ENCODE data around the gene HP. TPM values are rescaled to one million over a fixed set of nuclear protein-coding genes. Genes with fewer than 3 reads are reported as not detected.
A peak's percentile ranks its signal among the peaks of the same experiment; 100 is the strongest.

Gene HP
- total and polyA plus RNA-seq, 2 of the 13 experiments (the other 11 are each of a cell fraction or from before 2014, with no cell fraction given), result 387 to 524 TPM

DNA sequence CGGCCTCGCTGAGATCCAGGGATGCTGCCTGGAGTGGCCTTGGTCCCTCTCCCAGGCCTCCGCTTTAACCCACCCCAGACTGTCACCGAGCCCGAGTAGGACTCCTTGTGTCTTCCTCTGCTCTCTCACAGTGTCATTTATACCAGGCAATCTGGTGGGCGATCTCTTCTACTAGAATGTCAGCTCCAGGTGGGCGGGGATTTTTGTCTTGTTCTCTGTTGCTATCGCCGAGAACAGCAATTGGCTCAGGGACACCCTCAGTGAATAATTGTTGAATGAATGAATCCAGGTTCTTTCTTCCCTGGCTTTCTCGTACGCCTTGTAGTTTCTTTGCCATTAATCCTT lies 39.9 kb downstream of the HP start:
- peak overlapping the region; percentile 92 for H3K9ac ChIP-seq (ENCODE audit: insufficient read depth, low read depth, low read length)
- peaks cover 54% of the 10 kb centered on the region for H3K4me1 ChIP-seq (ENCODE audit: insufficient read depth, low read length)
- WGBS (ENCODE audit: low lambda C conversion rate), result 0% methylated on average over 11 of the region's 11 CpGs
- BruUV-seq (replicated peaks), result TSS peak; percentile 69
- peaks cover 0 to 4% of the 10 kb centered on the region in 2 experiments; a peak in 1 of 5 replicates for H3K27me3 ChIP-seq (ENCODE audit: control insufficient read depth in 1 of 2, insufficient read depth in 2 of 2, low read length in 2 of 2)
- no peak for FAIRE-seq
- H4K20me1 ChIP-seq (ENCODE audit: insufficient read depth, low read length), result no peaks in the 10 kb centered on the region; the same call in none of the 2 replicates
- no peak for DNase-seq (ENCODE audit: low spot score)
- ATAC-seq, result peak; percentile 22
- ChIA-PET CTCF (ENCODE audit: low intra/inter-chr PET ratio, low total read pairs) (no interaction called here), POLR2A (interaction anchor here (0.6 to 4.7 kb wide), 16 partner anchors 10 to 285 kb away, joined by 3 to 51 read pairs (median 6); partner anchors contain the start of genes AP1G1, HP, HPR and IST1)
- no peak overlapping the region for H2AFZ ChIP-seq (ENCODE audit: low read length)
- peak overlapping the region; percentile 91 for H3K4me2 ChIP-seq (ENCODE audit: low read depth, low read length)
- peaks cover 75% of the 10 kb centered on the region for H3K79me2 ChIP-seq (ENCODE audit: insufficient read depth, low read length)
- no peaks in the 10 kb centered on the region for H3K9me3 ChIP-seq (ENCODE audit: low read length)
- peaks cover 23 to 46% of the 10 kb centered on the region in 2 experiments for H3K36me3 ChIP-seq (replicated peaks in 1 of 2; ENCODE audit: control insufficient read depth in 1 of 2, insufficient read depth in 2 of 2, low read length in 2 of 2)
- in situ Hi-C loops (cut with HindIII; ENCODE audit: extremely low pct_ligation_motif_present, low pct_unique_long_range_greater_than_20kb), result no loop called here
- H3K4me3 ChIP-seq (replicated peaks in 1 of 3; ENCODE audit: insufficient read depth in 1 of 3, low read depth in 2 of 3, low read length in 3 of 3), result peak overlapping the region; percentile 98 to 100 (median 98)
- H3K27ac ChIP-seq (ENCODE audit: extremely low read length, insufficient read depth, low read length), result peak overlapping the region; percentile 88
- intact Hi-C loops (cut with micrococcal nuclease; ENCODE audit: unreplicated experiment), result no loop called here
- TF ChIP-seq ZNF280B (CRISPR knock-in tag; IDR thresholded peaks at IDR 0.05; ENCODE audit: borderline replicate concordance) (no peak), ZNF567 (CRISPR knock-in tag; IDR thresholded peaks at IDR 0.05; ENCODE audit: borderline replicate concordance) (0 out of 2 replicates have a peak, but pooled peaks have one; percentile 3), SRY (CRISPR knock-in tag; IDR thresholded peaks at IDR 0.05) (peak; percentile 3; the same call in 1 of the 2 replicates), CC2D1A (CRISPR knock-in tag; IDR thresholded peaks at IDR 0.05) (no peak)
- TF ChIP-seq, protein P1, sequence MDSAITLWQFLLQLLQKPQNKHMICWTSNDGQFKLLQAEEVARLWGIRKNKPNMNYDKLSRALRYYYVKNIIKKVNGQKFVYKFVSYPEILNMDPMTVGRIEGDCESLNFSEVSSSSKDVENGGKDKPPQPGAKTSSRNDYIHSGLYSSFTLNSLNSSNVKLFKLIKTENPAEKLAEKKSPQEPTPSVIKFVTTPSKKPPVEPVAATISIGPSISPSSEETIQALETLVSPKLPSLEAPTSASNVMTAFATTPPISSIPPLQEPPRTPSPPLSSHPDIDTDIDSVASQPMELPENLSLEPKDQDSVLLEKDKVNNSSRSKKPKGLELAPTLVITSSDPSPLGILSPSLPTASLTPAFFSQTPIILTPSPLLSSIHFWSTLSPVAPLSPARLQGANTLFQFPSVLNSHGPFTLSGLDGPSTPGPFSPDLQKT (CRISPR knock-in tag; IDR thresholded peaks at IDR 0.05; ENCODE audit: borderline replicate concordance), result 0 out of 2 replicates have a peak, but pooled peaks have one; percentile 56
- TF ChIP-seq, protein P2, sequence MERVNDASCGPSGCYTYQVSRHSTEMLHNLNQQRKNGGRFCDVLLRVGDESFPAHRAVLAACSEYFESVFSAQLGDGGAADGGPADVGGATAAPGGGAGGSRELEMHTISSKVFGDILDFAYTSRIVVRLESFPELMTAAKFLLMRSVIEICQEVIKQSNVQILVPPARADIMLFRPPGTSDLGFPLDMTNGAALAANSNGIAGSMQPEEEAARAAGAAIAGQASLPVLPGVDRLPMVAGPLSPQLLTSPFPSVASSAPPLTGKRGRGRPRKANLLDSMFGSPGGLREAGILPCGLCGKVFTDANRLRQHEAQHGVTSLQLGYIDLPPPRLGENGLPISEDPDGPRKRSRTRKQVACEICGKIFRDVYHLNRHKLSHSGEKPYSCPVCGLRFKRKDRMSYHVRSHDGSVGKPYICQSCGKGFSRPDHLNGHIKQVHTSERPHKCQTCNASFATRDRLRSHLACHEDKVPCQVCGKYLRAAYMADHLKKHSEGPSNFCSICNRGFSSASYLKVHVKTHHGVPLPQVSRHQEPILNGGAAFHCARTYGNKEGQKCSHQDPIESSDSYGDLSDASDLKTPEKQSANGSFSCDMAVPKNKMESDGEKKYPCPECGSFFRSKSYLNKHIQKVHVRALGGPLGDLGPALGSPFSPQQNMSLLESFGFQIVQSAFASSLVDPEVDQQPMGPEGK (CRISPR knock-in tag; IDR thresholded peaks at IDR 0.05), result no peak
- TF ChIP-seq, protein P3, sequence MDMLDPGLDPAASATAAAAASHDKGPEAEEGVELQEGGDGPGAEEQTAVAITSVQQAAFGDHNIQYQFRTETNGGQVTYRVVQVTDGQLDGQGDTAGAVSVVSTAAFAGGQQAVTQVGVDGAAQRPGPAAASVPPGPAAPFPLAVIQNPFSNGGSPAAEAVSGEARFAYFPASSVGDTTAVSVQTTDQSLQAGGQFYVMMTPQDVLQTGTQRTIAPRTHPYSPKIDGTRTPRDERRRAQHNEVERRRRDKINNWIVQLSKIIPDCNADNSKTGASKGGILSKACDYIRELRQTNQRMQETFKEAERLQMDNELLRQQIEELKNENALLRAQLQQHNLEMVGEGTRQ (IDR thresholded peaks at IDR 0.05; ENCODE audit: low read depth, low read length), result no peak
- TF ChIP-seq, protein P3 (CRISPR knock-in tag; IDR thresholded peaks at IDR 0.05; ENCODE audit: borderline replicate concordance), result no peak
- TF ChIP-seq, protein P4, sequence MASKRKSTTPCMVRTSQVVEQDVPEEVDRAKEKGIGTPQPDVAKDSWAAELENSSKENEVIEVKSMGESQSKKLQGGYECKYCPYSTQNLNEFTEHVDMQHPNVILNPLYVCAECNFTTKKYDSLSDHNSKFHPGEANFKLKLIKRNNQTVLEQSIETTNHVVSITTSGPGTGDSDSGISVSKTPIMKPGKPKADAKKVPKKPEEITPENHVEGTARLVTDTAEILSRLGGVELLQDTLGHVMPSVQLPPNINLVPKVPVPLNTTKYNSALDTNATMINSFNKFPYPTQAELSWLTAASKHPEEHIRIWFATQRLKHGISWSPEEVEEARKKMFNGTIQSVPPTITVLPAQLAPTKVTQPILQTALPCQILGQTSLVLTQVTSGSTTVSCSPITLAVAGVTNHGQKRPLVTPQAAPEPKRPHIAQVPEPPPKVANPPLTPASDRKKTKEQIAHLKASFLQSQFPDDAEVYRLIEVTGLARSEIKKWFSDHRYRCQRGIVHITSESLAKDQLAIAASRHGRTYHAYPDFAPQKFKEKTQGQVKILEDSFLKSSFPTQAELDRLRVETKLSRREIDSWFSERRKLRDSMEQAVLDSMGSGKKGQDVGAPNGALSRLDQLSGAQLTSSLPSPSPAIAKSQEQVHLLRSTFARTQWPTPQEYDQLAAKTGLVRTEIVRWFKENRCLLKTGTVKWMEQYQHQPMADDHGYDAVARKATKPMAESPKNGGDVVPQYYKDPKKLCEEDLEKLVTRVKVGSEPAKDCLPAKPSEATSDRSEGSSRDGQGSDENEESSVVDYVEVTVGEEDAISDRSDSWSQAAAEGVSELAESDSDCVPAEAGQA (IDR thresholded peaks at IDR 0.05; ENCODE audit: low read depth), result no peak
- TF ChIP-seq, protein P4 (CRISPR knock-in tag; IDR thresholded peaks at IDR 0.05; ENCODE audit: borderline replicate concordance), result no peak

All from HepG2 (cell line).